ENCODE results near the gene FAM135A. TPM values are rescaled to one million over a fixed set of nuclear protein-coding genes. Genes with fewer than 3 reads are reported as not detected.

FAM135A gene
- total RNA-seq, 3 donors from 2014 or later (not counting 1 experiment from before 2014, with no cell fraction given), result 4.8 to 9.3 (median 5.0) TPM

GRCh38 chr6:70395301-70395672 lies 18.0 kb upstream of the FAM135A start:
- H3K27ac ChIP-seq (ENCODE audit: low read length), result no peak overlapping the region
- H3K27me3 ChIP-seq (ENCODE audit: control insufficient read depth, insufficient read depth, low read length), result peaks cover 4% of the 10 kb centered on the region
- intact Hi-C loops (cut with micrococcal nuclease), result no loop called here
- Mint-ChIP-seq H3K27ac (no peak overlapping the region), H3K4me3 (no peak overlapping the region), H3K4me1 (no peaks in the 10 kb centered on the region), H3K36me3 (no peaks in the 10 kb centered on the region), H3K9me3 (no peaks in the 10 kb centered on the region), H3K27me3 (ENCODE audit: low read depth in 2 of 2) (peaks cover 22 to 34% of the 10 kb centered on the region in 2 donors)
- no peak for DNase-seq
- no peaks in the 10 kb centered on the region for H3K4me1 ChIP-seq (ENCODE audit: control insufficient read depth, insufficient read depth, low read length)
- TF ChIP-seq, protein P1, sequence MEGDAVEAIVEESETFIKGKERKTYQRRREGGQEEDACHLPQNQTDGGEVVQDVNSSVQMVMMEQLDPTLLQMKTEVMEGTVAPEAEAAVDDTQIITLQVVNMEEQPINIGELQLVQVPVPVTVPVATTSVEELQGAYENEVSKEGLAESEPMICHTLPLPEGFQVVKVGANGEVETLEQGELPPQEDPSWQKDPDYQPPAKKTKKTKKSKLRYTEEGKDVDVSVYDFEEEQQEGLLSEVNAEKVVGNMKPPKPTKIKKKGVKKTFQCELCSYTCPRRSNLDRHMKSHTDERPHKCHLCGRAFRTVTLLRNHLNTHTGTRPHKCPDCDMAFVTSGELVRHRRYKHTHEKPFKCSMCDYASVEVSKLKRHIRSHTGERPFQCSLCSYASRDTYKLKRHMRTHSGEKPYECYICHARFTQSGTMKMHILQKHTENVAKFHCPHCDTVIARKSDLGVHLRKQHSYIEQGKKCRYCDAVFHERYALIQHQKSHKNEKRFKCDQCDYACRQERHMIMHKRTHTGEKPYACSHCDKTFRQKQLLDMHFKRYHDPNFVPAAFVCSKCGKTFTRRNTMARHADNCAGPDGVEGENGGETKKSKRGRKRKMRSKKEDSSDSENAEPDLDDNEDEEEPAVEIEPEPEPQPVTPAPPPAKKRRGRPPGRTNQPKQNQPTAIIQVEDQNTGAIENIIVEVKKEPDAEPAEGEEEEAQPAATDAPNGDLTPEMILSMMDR (IDR thresholded peaks at IDR 0.05), result no peak
- no peaks in the 10 kb centered on the region for H3K9me3 ChIP-seq (ENCODE audit: control insufficient read depth, insufficient read depth, low read length)
- H3K4me3 ChIP-seq (ENCODE audit: low read length), result no peak overlapping the region
- no peak for ATAC-seq
- no peaks in the 10 kb centered on the region for H3K36me3 ChIP-seq (ENCODE audit: control insufficient read depth, insufficient read depth, low read length)

DNA sequence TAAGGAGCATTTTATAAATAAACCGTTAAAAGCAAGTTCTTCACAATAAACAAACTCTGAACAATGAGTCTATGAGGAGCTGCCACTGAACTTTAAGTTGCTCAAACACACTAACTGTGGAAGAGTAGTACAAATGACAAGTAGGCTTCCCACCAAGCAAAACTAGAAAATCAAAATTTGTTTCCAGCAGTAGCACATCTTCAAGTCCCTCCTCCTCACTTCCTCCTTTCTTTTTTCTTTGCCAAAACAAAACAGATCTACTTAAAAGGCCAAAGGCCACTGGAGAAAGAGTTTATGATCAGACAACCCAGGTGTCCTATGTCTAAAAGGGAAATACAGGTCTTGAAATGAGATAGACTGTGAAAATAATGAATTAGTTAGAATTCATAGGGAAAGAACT lies 17.1 kb upstream of the FAM135A start:
- no peak for ATAC-seq
- no peak overlapping the region for H3K27ac ChIP-seq (ENCODE audit: low read length)
- H3K4me3 ChIP-seq (ENCODE audit: low read length), result no peak overlapping the region
- H3K36me3 Mint-ChIP-seq, result no peaks in the 10 kb centered on the region
- H3K9me3 ChIP-seq (ENCODE audit: control insufficient read depth, insufficient read depth, low read length), result no peaks in the 10 kb centered on the region
- intact Hi-C loops (cut with micrococcal nuclease), result no loop called here
- TF ChIP-seq, protein P1 (IDR thresholded peaks at IDR 0.05), result no peak
- no peaks in the 10 kb centered on the region for H3K36me3 ChIP-seq (ENCODE audit: control insufficient read depth, insufficient read depth, low read length)
- H3K4me3 Mint-ChIP-seq, result no peak overlapping the region
- peaks cover 20 to 35% of the 10 kb centered on the region in 2 donors for H3K27me3 Mint-ChIP-seq (ENCODE audit: low read depth in 2 of 2)
- no peaks in the 10 kb centered on the region for H3K4me1 ChIP-seq (ENCODE audit: control insufficient read depth, insufficient read depth, low read length)
- no peaks in the 10 kb centered on the region for H3K4me1 Mint-ChIP-seq
- DNase-seq, result no peak
- no CpG with 5 or more reads among the region's 1 CpG for WGBS (ENCODE audit: insufficient coverage)
- H3K27ac Mint-ChIP-seq, result no peak overlapping the region
- H3K9me3 Mint-ChIP-seq, result no peaks in the 10 kb centered on the region
- peaks cover 4% of the 10 kb centered on the region for H3K27me3 ChIP-seq (ENCODE audit: control insufficient read depth, insufficient read depth, low read length)

DNA sequence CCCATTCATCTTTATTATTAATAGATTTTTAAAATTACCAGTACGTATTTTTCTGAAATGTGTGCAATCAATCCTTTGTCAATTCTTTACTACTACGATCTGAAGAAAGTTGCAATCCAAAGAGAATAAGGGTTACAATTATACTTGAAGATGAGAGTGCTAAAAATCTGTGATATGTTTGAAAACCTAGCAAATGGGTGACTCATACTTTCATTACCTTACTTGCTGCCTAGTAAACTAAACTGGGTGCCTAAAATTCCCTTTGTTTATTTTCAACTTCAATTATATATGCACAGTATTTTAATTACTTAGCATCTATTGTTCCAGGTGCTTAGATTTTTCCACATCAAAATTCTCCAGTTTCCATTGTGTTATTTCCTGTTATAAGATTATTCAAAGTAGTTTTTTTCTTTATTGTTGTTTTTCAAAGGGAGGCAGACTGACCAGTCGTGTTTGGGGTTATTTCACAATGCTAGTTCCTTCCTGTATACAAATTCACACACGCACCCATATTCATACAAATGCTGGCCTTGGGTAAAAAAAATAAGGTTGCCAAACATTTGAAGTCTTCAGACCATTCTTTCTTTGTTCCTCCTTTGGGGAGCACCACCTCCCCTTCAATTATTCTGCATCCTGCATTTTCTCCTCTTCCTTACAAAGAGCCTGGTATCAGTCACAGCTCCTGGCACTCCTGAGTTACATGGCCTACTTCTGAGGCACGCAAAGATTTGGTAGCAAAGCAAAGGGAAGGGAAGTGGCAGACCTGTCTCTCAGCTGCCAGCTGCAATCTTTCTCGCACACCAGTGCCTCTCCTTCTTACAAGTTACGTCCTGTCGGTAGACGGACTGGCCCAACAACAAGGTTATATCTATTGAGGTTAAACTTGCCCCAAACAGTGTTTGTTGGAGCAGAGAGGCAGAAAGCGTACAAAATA lies 16.2 kb upstream of the FAM135A start:
- Histone ChIP-seq H3K4me3 (ENCODE audit: low read length) (no peak overlapping the region), H3K27ac (ENCODE audit: low read length) (no peak overlapping the region), H3K36me3 (ENCODE audit: control insufficient read depth, insufficient read depth, low read length) (no peaks in the 10 kb centered on the region), H3K9me3 (ENCODE audit: control insufficient read depth, insufficient read depth, low read length) (no peaks in the 10 kb centered on the region), H3K4me1 (ENCODE audit: control insufficient read depth, insufficient read depth, low read length) (no peaks in the 10 kb centered on the region), H3K27me3 (ENCODE audit: control insufficient read depth, insufficient read depth, low read length) (peaks cover 6% of the 10 kb centered on the region)
- H3K36me3 Mint-ChIP-seq, result no peaks in the 10 kb centered on the region
- DNase-seq, result no peak
- ATAC-seq, result no peak
- H3K27me3 Mint-ChIP-seq (ENCODE audit: low read depth in 2 of 2), result peaks cover 20 to 26% of the 10 kb centered on the region in 2 donors
- H3K4me1 Mint-ChIP-seq, result no peaks in the 10 kb centered on the region
- TF ChIP-seq, protein P1 (IDR thresholded peaks at IDR 0.05), result no peak
- H3K4me3 Mint-ChIP-seq, result no peak overlapping the region
- intact Hi-C loops (cut with micrococcal nuclease), result no loop called here
- no peak overlapping the region for H3K27ac Mint-ChIP-seq
- 54% methylated on average over 9 of the region's 10 CpGs for WGBS (ENCODE audit: insufficient coverage)
- no peaks in the 10 kb centered on the region for H3K9me3 Mint-ChIP-seq
